Astrocyte (in vitro differentiated cells and primary cell): ENCODE results near the gene LRRC15. TPM values are rescaled to one million over a fixed set of nuclear protein-coding genes. Genes with fewer than 3 reads are reported as not detected.

Source experiments
- DNase-seq: peaks from one replicate; pipeline ENCODE4 v3.0.0-alpha.2; 2010; ENCODE audit warnings: low read depth
- FAIRE-seq: peaks from 2 replicates; lab custom pipeline; 2011; peaks lifted over from hg19 to GRCh38; lab: Jason Lieb, UNC
- H2AFZ ChIP-seq: 2 replicates; pipeline ENCODE4 v1.6.0; 2012; ENCODE audit warnings: low read depth, low read length, inconsistent platforms
- H3K27ac ChIP-seq: 2 replicates; pipeline ENCODE4 v1.5.1; 2011; ENCODE audit warnings: low read depth, low read length, inconsistent platforms
- H3K27me3 ChIP-seq: 2 replicates; pipeline ENCODE4 v1.6.0; 2011; ENCODE audit warnings: low read length, inconsistent platforms; ENCODE audit not compliant: insufficient read depth
- H3K36me3 ChIP-seq: 2 replicates; pipeline ENCODE4 v1.5.1; 2011; ENCODE audit warnings: low read length, inconsistent platforms; ENCODE audit not compliant: insufficient read depth
- H3K4me1 ChIP-seq: 2 replicates; pipeline ENCODE4 v1.5.1; 2011; ENCODE audit warnings: low read length, inconsistent platforms; ENCODE audit not compliant: insufficient read depth
- H3K4me2 ChIP-seq: 2 replicates; pipeline ENCODE4 v1.6.0; 2012; ENCODE audit warnings: low read length, inconsistent platforms
- H3K4me3 ChIP-seq: 2 replicates; pipeline ENCODE4 v1.5.1; 2011; ENCODE audit warnings: low read depth, mild to moderate bottlenecking, low read length, inconsistent platforms; ENCODE audit not compliant: insufficient read depth
- H3K79me2 ChIP-seq: 2 replicates; pipeline ENCODE4 v1.6.0; 2012; ENCODE audit warnings: mild to moderate bottlenecking, low read length, inconsistent platforms; ENCODE audit not compliant: insufficient read depth
- H3K9ac ChIP-seq: 2 replicates; pipeline ENCODE4 v1.6.0; 2012; ENCODE audit warnings: mild to moderate bottlenecking, low read length, inconsistent platforms
- H3K9me3 ChIP-seq: 2 replicates; pipeline ENCODE4 v1.5.1; 2012; ENCODE audit warnings: low read depth, mild to moderate bottlenecking, low read length, inconsistent platforms; ENCODE audit not compliant: insufficient read depth
- H4K20me1 ChIP-seq: 2 replicates; pipeline ENCODE4 v1.6.0; 2012; ENCODE audit warnings: low read length, inconsistent platforms; ENCODE audit not compliant: insufficient read depth
- H3K27ac Mint-ChIP-seq: one replicate; pipeline ENCODE4 v1.8.0; 2021; ENCODE audit warnings: mild to moderate bottlenecking, mixed read lengths; ENCODE audit not compliant: unreplicated experiment
- H3K27me3 Mint-ChIP-seq: one replicate; pipeline ENCODE4 v1.8.0; 2021; ENCODE audit warnings: low read depth, mixed read lengths; ENCODE audit not compliant: unreplicated experiment
- H3K36me3 Mint-ChIP-seq: one replicate; pipeline ENCODE4 v1.8.0; 2021; ENCODE audit warnings: low read depth, mixed read lengths; ENCODE audit not compliant: unreplicated experiment
- H3K4me1 Mint-ChIP-seq: one replicate; pipeline ENCODE4 v1.8.0; 2021; ENCODE audit warnings: low read depth, mixed read lengths; ENCODE audit not compliant: unreplicated experiment
- H3K4me3 Mint-ChIP-seq: one replicate; pipeline ENCODE4 v1.8.0; 2021; ENCODE audit warnings: mild to moderate bottlenecking, moderate library complexity, mixed read lengths; ENCODE audit not compliant: unreplicated experiment
- H3K9me3 Mint-ChIP-seq: one replicate; pipeline ENCODE4 v1.8.0; 2021; ENCODE audit warnings: mild to moderate bottlenecking, mixed read lengths; ENCODE audit not compliant: unreplicated experiment
- EZH2 ChIP-seq: IDR thresholded peaks from 2 replicates; pipeline ENCODE4 v1.6.1; 2012; ENCODE audit warnings: mild to moderate bottlenecking, low read length, inconsistent platforms; ENCODE audit not compliant: insufficient read depth
- total RNA-seq: library from RNA; stranded (reverse); gene quantifications from 2 replicates; pipeline ENCODE4 v1.2.1, GENCODE V29; 2021
- TF ChIP-seq, protein P1 (sequence below): IDR thresholded peaks from 2 replicates; pipeline ENCODE4 v1.5.1; 2011; ENCODE audit warnings: low read depth, mild to moderate bottlenecking, inconsistent platforms, low read length, moderate library complexity; ENCODE audit not compliant: insufficient read depth

Gene LRRC15
- total RNA-seq, 1 donor from 2014 or later: 1.4 TPM

DNA sequence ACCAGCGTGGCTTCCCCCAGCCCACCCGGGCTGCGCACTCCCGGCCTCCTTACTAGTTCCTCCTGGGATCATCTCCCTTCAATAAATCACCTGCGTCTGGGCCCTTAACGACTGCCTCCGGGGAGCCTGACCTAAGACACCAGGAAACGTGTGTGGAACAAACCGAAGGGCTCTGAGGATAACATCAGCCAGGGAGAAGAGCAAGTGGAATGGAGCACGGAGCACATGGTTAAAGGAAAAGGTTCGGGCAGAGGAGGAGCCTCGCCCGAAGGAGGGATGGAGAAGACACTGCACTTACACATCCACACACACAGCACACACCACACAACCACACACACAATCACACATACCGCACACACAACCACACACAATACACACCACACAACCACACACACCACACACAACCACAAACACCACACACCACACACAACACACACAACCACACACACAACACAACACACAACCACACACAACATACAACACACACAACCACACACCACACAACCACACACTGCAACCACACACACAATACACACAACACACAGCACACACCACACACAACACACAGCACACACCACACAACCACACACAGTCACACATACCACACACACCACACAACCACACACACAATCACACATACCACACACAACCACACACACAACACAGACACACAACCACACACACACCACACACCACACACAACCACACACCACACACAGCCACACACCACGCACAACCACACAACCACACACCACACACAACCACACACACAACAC lies 43.2 kb downstream of the LRRC15 start:
- FAIRE-seq: no peak

DNA sequence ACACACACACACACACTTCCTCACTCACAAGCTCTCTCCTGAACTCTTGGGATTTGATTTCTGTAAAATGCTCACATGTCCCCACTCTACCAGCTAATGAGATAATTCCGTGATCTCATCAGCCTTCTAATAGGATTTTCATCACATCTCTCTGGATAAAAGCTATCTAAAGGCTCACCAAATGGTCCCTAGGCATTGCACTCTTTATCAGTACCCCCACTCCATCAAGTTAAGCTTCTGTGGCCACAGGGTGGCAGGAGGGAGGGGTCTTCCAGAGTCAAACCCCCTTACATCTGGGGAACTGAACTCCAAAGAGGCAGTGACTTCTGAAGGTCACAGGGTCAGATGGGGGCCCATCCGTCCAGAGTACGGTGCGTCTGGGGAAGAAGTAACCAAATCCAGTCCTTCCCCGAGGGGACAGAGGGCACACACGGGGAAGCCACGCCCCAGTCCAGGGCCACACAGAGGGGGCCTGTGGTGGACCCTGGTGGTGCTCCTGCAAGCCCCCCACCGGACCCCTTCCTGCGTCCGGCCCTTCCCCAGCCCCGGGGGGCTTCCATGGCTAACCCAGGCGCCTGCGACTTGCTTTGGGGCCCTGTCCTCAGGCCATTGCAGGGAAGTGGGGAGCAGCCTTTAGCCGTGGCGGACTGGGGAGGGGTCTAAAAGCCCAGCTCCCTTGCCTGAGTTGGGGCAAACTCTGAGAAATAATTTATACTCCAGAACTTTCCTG lies 44.0 kb downstream of the LRRC15 start:
- H3K4me1 ChIP-seq: peaks cover 23% of the 10 kb centered on the region
- H3K27me3 ChIP-seq: no peaks in the 10 kb centered on the region
- FAIRE-seq: no peak
- DNase-seq: no peak
- H2AFZ ChIP-seq: no peak overlapping the region
- no peak for TF ChIP-seq EZH2
- no peak overlapping the region for H3K9ac ChIP-seq
- Mint-ChIP-seq H3K4me3 (no peak overlapping the region), H3K9me3 (peaks cover 2% of the 10 kb centered on the region), H3K27me3 (peaks cover 21% of the 10 kb centered on the region), H3K36me3 (no peaks in the 10 kb centered on the region), H3K4me1 (peaks cover 15% of the 10 kb centered on the region), H3K27ac (no peak overlapping the region)
- H3K9me3 ChIP-seq: peaks cover 10% of the 10 kb centered on the region
- H3K27ac ChIP-seq: no peak overlapping the region
- H3K4me3 ChIP-seq: no peak overlapping the region
- H3K36me3 ChIP-seq: no peaks in the 10 kb centered on the region
- peaks cover 8% of the 10 kb centered on the region for H4K20me1 ChIP-seq
- no peaks in the 10 kb centered on the region for H3K79me2 ChIP-seq
- no peak overlapping the region for H3K4me2 ChIP-seq

More for the DNA sequence above, 43.2 kb downstream of the LRRC15 start:
- H3K36me3 ChIP-seq: no peaks in the 10 kb centered on the region
- Mint-ChIP-seq H3K9me3 (peaks cover 2% of the 10 kb centered on the region), H3K27me3 (peaks cover 19% of the 10 kb centered on the region), H3K4me3 (no peak overlapping the region), H3K27ac (no peak overlapping the region), H3K36me3 (no peaks in the 10 kb centered on the region), H3K4me1 (peaks cover 22% of the 10 kb centered on the region)
- H3K27ac ChIP-seq: no peak overlapping the region
- no peaks in the 10 kb centered on the region for H3K27me3 ChIP-seq
- no peak overlapping the region for H2AFZ ChIP-seq
- peaks cover 10% of the 10 kb centered on the region for H3K9me3 ChIP-seq
- H3K4me3 ChIP-seq: no peak overlapping the region
- no peak overlapping the region for H3K4me2 ChIP-seq
- peak; percentile 54 for DNase-seq
- H4K20me1 ChIP-seq: peaks cover 8% of the 10 kb centered on the region
- H3K9ac ChIP-seq: no peak overlapping the region
- no peaks in the 10 kb centered on the region for H3K79me2 ChIP-seq
- peaks cover 28% of the 10 kb centered on the region for H3K4me1 ChIP-seq
- TF ChIP-seq, protein P1, sequence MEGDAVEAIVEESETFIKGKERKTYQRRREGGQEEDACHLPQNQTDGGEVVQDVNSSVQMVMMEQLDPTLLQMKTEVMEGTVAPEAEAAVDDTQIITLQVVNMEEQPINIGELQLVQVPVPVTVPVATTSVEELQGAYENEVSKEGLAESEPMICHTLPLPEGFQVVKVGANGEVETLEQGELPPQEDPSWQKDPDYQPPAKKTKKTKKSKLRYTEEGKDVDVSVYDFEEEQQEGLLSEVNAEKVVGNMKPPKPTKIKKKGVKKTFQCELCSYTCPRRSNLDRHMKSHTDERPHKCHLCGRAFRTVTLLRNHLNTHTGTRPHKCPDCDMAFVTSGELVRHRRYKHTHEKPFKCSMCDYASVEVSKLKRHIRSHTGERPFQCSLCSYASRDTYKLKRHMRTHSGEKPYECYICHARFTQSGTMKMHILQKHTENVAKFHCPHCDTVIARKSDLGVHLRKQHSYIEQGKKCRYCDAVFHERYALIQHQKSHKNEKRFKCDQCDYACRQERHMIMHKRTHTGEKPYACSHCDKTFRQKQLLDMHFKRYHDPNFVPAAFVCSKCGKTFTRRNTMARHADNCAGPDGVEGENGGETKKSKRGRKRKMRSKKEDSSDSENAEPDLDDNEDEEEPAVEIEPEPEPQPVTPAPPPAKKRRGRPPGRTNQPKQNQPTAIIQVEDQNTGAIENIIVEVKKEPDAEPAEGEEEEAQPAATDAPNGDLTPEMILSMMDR: no peak
- TF ChIP-seq EZH2: no peak

DNA sequence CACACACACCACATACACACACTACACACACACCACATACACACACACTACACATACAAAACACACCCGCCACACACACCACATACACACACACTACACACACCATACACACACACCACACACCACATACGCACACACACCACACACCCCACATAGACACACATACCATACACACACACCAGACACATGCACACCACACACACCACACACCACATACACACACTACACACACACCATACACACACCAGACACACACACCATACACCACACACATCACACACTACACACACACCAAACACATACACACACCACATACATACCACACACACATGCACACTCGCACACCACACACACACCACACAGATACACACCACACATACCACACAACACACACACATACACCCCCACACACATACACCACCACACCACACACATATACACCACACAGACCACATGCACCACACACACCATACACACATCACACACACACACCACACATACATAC lies 44.7 kb downstream of the LRRC15 start:
- FAIRE-seq: no peak
- Mint-ChIP-seq H3K27ac (no peak overlapping the region), H3K4me1 (peaks cover 7% of the 10 kb centered on the region), H3K27me3 (peaks cover 23% of the 10 kb centered on the region), H3K4me3 (no peak overlapping the region), H3K9me3 (peaks cover 4% of the 10 kb centered on the region), H3K36me3 (peaks cover under 1% of the 10 kb centered on the region)
- peaks cover 20% of the 10 kb centered on the region for H3K4me1 ChIP-seq
- no peak overlapping the region for H3K27ac ChIP-seq
- H3K9me3 ChIP-seq: peaks cover 10% of the 10 kb centered on the region
- no peaks in the 10 kb centered on the region for H3K27me3 ChIP-seq
- no peak overlapping the region for H3K4me2 ChIP-seq
- no peak overlapping the region for H2AFZ ChIP-seq
- no peaks in the 10 kb centered on the region for H3K79me2 ChIP-seq
- no peaks in the 10 kb centered on the region for H3K36me3 ChIP-seq
- no peak overlapping the region for H3K4me3 ChIP-seq
- no peak for DNase-seq
- peaks cover 8% of the 10 kb centered on the region for H4K20me1 ChIP-seq
- H3K9ac ChIP-seq: no peak overlapping the region
- TF ChIP-seq EZH2: no peak
- TF ChIP-seq, protein P1: no peak
